Aorta (tissue), 5 donors: ENCODE measurements around the gene SV2C. TPM values are rescaled to one million over a fixed set of nuclear protein-coding genes. Genes with fewer than 3 reads are reported as not detected.
"Not testable (repeated sequence)": the region's sequence is repeated elsewhere in the genome, so short reads cannot be mapped to it uniquely, and the experiment has no call there.

Experiments used
- ATAC-seq: fragments of 200-7000 bp; cut with Tn5 transposase; one replicate; pipeline ENCODE4 v1.9.1; 2022; ENCODE audit warnings: moderate library complexity; ENCODE audit not compliant: low FRiP score
- DNase-seq, 2 donors: peaks; one replicate each; pipeline ENCODE4 v3.0.0-alpha.2; 2020
- H3K27ac ChIP-seq, 2 donors: one replicate each; pipeline ENCODE4 v1.5.1; 2013; ENCODE audit warnings: low read length in 2 of 2, mild to moderate bottlenecking in 2 of 2, moderate library complexity in 2 of 2, control low read depth in 1 of 2, inconsistent platforms in 1 of 2, low read depth in 1 of 2
- H3K27me3 ChIP-seq, 2 donors: one replicate each; pipeline ENCODE4 v1.6.1; 2013; ENCODE audit warnings: control low read depth in 1 of 2, low read length in 1 of 2, mild to moderate bottlenecking in 1 of 2, moderate library complexity in 1 of 2; ENCODE audit not compliant: insufficient read depth in 2 of 2, control insufficient read depth in 1 of 2
- H3K36me3 ChIP-seq, 2 donors: one replicate each; pipeline ENCODE4 v1.6.1; 2013; ENCODE audit warnings: control low read depth in 1 of 2, low read length in 1 of 2, mild to moderate bottlenecking in 1 of 2; ENCODE audit not compliant: insufficient read depth in 2 of 2, control insufficient read depth in 1 of 2
- H3K4me1 ChIP-seq, 2 donors: one replicate each; pipeline ENCODE4 v1.6.1; 2013; ENCODE audit warnings: low read length in 2 of 2, control low read depth in 1 of 2, mild to moderate bottlenecking in 1 of 2, moderate library complexity in 1 of 2; ENCODE audit not compliant: insufficient read depth in 2 of 2, control insufficient read depth in 1 of 2
- H3K4me3 ChIP-seq, 2 donors: one replicate each; pipeline ENCODE4 v1.5.1; 2013; ENCODE audit warnings: low read length in 2 of 2, control low read depth in 1 of 2, mild to moderate bottlenecking in 1 of 2
- H3K9me3 ChIP-seq: one replicate; pipeline ENCODE4 v1.6.1; 2013; ENCODE audit warnings: mild to moderate bottlenecking, low read length; ENCODE audit not compliant: control insufficient read depth
- WGBS, 2 donors: extraction: QIAGEN DNeasy Blood & Tissue Kit; methylation state at CpG; one replicate each; pipeline ENCODE4 v1.1.7; 2013; 5-methylcytosine and 5-hydroxymethylcytosine counted together
- intact Hi-C, 2 donors: fragments of 100-400 bp; cut with DNase I; formaldehyde crosslinking; loops; one replicate each; pipeline versions ENCODE4 v1.14.2 to v1.15.0; 2022
- polyA plus RNA-seq, 2 donors: library from polyadenylated mRNA; stranded (reverse); fragments of 200-250 nt; gene quantifications; one replicate each; pipeline ENCODE4 v1.2.3, GENCODE V29; 2013
- total RNA-seq, 2 donors: library from RNA; stranded (reverse); fragmentation: NEBNext Ultra II Directional; extraction: Animal tissue kit (Norgen Biotek cat#: 25700); gene quantifications; one replicate each; pipeline ENCODE4 v1.2.1, GENCODE V29; 2021
- donor health status: healthy with polysubstance abuse.
- donor health status: Bipolar disorder and iron deficiency.
- donor health status: DM: no; HTN: no; CAD: no.
- donor health status: DM: no; HTN: no; CAD: no.
- donor health status: DM: yes; HTN: yes; CAD: no.

The SV2C gene
- total and polyA plus RNA-seq, 4 donors: 0.33 TPM; not detected in 3

DNA sequence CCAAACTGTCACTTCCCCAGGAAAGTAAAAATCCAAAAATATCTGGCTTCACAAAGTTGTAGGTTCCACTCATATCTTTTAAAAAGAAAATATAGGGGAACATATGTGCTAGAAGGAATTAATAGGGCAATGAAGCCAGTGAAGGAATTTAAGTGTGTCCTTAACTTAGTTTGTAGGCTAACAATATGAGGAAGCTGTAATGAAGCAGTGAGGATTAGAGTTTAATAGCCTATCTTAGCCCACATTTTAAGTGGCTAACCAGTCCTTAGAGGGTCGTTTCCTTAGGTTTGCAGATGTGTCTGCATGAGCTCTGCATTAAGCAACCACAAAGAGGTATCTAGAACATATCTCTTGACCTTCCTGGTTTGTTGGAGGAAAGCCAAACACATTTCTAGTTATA is 218.7 kb downstream of the SV2C start:
- ATAC-seq, DNase-seq, intact Hi-C loops, H3K4me3 ChIP-seq, H3K27me3 ChIP-seq, H3K4me1 ChIP-seq, H3K9me3 ChIP-seq, H3K27ac ChIP-seq, H3K36me3 ChIP-seq: not testable (repeated sequence)
- WGBS, 2 donors: 47 to 59% methylated on average over 1 of the region's 1 CpG

DNA sequence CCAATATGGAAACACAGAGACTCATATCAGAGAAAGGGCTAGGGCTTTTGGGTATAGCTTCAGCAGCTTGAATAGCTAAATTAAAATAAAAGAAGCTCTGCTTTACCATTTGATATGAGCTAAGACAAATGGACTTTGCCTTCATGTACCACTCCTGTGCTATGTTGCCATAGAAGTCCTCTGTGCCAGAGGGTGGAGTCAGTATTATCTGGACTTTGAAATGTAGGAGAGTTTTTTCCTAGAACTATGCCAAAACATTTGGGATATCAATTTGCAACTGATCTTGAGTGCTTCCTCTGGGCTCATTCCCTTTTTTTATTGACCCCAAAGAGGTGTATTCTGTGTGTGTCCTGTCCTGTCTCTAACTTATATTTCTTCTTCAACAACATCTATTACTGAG is 219.5 kb downstream of the SV2C start:
- H3K4me1 ChIP-seq, H3K27ac ChIP-seq, H3K27me3 ChIP-seq, ATAC-seq, H3K9me3 ChIP-seq, intact Hi-C loops, H3K4me3 ChIP-seq, DNase-seq, H3K36me3 ChIP-seq: not testable (repeated sequence)

DNA sequence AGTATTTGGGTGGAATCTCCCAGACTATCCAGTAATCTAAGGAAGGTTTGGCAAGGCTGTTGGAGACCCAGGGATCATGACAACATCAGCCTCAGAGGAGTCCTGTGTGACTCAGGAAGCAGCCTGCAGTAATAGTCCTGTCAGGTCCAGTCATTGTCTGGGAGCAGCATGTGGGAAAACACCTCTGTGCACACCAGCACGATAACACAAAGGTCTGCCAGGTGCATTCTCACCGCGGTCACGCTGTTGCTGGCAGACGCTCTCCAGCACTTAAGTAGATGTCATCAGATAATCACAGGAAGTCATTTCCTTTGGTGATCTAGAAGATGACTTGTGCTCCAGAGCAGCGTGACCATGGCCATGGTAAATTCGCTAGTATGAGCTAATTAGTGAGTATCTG is 220.7 kb downstream of the SV2C start:
- WGBS, 2 donors: 79 to 80% methylated on average over 7 of the region's 7 CpGs
- no peaks in the 10 kb centered on the region for H3K9me3 ChIP-seq
- no peaks in the 10 kb centered on the region for H3K36me3 ChIP-seq
- H3K4me1 ChIP-seq: no peaks in the 10 kb centered on the region
- no peaks in the 10 kb centered on the region for H3K27me3 ChIP-seq
- no peak for DNase-seq
- intact Hi-C loops: no loop called here
- H3K4me3 ChIP-seq: no peak overlapping the region
- no peak overlapping the region for H3K27ac ChIP-seq
- ATAC-seq: no peak

DNA sequence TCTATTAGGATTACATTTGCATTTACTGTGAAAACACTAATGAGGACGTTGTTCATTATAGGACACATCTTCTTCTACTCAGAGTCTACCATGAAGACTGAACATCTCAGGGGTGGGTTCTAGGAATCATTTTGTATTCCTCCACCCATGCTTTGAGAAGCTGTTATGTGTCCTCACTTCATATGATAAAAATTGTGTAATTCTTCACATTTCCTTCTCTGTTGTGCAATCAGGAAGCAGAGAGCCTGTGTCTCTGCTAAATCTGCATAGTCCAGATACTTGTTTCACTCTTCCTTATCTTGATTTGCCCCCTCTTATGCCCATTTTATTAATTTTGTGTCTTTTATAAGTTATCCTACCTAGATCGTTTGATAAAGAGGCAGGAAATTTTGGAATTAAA is 222.1 kb downstream of the SV2C start:
- Histone ChIP-seq H3K9me3 (peaks cover under 1% of the 10 kb centered on the region), H3K27ac (no peak overlapping the region), H3K4me1 (no peaks in the 10 kb centered on the region), H3K27me3 (no peaks in the 10 kb centered on the region), H3K4me3 (no peak overlapping the region), H3K36me3 (no peaks in the 10 kb centered on the region)
- WGBS, 2 donors: 56 to 57% methylated on average over 2 of the region's 2 CpGs
- ATAC-seq: no peak
- intact Hi-C loops: no loop called here
- DNase-seq: no peak

DNA sequence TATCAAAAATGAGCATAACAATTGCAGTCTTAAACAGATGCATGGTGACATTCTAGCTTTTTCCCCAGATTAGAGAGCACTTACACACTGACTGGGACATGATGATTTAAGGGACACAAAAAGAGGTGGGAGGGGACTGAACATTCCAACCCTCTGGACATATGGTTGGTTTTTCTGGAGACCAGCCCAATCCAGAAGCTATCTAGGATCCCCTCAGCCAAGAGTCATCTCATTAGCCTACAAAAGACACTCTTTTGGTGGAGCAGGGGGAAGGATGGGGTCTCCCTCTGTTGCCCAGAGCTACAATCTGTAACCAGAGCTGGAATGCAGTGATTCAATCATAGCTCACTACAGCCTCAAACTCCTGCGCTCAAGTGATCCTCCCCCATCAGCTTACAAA is 222.6 kb downstream of the SV2C start:
- 58 to 72% methylated on average over 1 of the region's 1 CpG for WGBS, 2 donors
- H3K9me3 ChIP-seq: peaks cover 2% of the 10 kb centered on the region
- intact Hi-C loops: no loop called here
- no peak overlapping the region for H3K4me3 ChIP-seq
- no peaks in the 10 kb centered on the region for H3K4me1 ChIP-seq
- H3K27me3 ChIP-seq: no peaks in the 10 kb centered on the region
- DNase-seq: no peak
- ATAC-seq: no peak
- no peak overlapping the region for H3K27ac ChIP-seq
- H3K36me3 ChIP-seq: no peaks in the 10 kb centered on the region

DNA sequence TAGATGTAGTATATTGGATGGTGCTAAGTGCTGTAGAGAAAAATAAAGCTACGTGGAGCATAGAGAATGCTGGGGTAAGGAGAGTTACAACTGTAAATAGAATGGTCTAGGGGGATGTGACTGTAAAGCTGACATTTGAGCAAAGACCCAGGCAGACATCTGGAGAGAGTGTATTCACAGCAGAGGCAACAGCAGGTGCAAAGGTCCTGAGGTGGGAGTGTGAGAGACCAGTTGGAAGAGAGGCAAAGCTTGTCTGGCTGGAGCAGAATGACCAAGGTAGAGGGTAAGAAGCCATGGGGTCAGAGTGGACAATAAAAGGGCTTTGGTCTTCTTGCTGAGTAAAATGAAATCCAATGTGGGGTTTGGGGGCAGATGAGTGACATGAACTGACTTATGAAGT is 227.0 kb downstream of the SV2C start:
- H3K4me1 ChIP-seq: no peaks in the 10 kb centered on the region
- no peak for ATAC-seq
- H3K27me3 ChIP-seq: no peaks in the 10 kb centered on the region
- H3K4me3 ChIP-seq: no peak overlapping the region
- peaks cover 2% of the 10 kb centered on the region for H3K9me3 ChIP-seq
- WGBS, 2 donors: 76 to 84% methylated on average over 1 of the region's 1 CpG
- H3K27ac ChIP-seq: no peak overlapping the region
- no peak for DNase-seq
- intact Hi-C loops: no loop called here
- no peaks in the 10 kb centered on the region for H3K36me3 ChIP-seq

DNA sequence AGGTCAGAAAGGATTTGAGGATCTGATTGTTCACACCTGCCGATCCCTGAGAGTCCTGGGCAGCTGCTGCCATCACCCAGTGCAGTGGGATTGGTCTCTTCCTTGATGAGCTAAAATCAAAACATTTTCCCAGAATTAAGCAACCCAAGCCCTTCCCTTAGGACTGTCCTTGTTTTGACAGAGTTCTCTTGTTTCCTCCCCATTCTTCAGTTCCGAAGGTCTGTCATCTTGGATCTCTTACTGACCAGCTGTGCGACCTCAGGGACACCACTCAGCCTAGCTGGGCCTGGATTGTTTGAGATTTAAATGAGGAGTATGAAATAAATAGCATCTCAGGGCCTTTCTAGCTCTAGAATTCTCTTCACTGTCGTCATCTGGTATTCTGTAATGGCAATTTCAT is 229.6 kb downstream of the SV2C start:
- H3K4me3 ChIP-seq: no peak overlapping the region
- WGBS, 2 donors: 70% methylated on average over 4 of the region's 4 CpGs
- H3K4me1 ChIP-seq: no peaks in the 10 kb centered on the region
- intact Hi-C loops: no loop called here
- H3K27me3 ChIP-seq: no peaks in the 10 kb centered on the region
- ATAC-seq (no peak), DNase-seq (no peak)
- H3K36me3 ChIP-seq: no peaks in the 10 kb centered on the region
- no peak overlapping the region for H3K27ac ChIP-seq
- H3K9me3 ChIP-seq: peaks cover 2% of the 10 kb centered on the region

DNA sequence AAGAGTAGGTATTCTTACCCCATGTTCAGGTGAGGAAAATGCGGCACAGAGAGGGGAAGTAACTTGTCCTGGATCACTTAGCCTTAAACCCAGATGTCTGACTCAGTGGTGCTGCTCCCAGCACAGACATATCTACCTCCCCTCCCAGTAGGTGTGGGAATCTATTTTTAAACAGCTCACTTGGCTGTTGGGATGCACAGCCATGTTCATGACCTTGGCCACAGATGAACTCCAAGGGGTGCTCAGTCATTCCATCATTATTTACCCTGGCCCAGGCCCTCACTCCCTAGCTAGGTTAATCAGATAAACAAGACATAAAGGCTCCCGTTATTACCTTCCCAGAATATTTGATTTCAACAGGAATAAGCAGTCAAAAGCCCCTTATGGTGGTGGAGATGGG is 231.5 kb downstream of the SV2C start:
- ATAC-seq: no peak
- intact Hi-C loops: no loop called here
- WGBS, 2 donors: 75 to 76% methylated on average over 2 of the region's 2 CpGs

DNA sequence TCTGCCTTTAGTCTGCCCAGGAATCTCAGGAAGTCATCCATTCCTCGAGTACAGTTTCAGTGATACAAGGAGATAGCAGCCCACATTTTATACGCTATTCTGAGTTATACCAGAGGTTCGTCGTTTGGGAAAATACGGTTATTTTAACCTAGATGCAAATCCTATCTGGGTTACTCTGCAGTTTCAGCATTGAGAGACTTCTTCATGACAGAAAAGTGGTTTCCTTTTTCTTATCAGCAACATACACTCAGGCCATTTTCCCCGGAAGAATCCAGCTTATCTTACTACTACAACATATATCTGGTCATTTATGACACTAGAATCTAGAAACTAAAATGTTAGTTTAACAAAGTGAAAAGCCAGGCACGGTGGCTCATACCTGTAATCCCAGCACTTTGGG is 236.5 kb downstream of the SV2C start:
- no peaks in the 10 kb centered on the region for H3K36me3 ChIP-seq
- H3K4me3 ChIP-seq: no peak overlapping the region
- H3K27ac ChIP-seq: no peak overlapping the region
- no peak for ATAC-seq
- H3K9me3 ChIP-seq: no peaks in the 10 kb centered on the region
- intact Hi-C loops: no loop called here
- no peaks in the 10 kb centered on the region for H3K4me1 ChIP-seq
- WGBS, 2 donors: 45 to 51% methylated on average over 7 of the region's 7 CpGs
- H3K27me3 ChIP-seq: no peaks in the 10 kb centered on the region
- DNase-seq: no peak

More for the DNA sequence above, 231.5 kb downstream of the SV2C start:
- Histone ChIP-seq H3K27ac (no peak overlapping the region), H3K4me3 (no peak overlapping the region), H3K27me3 (no peaks in the 10 kb centered on the region), H3K4me1 (no peaks in the 10 kb centered on the region), H3K36me3 (no peaks in the 10 kb centered on the region), H3K9me3 (peaks cover 2% of the 10 kb centered on the region)
- DNase-seq: no peak
